CD4-positive, alpha-beta T cell treated with Interleukin-15 for 4 hours (primary cell): ENCODE data around the gene CRYBB3.
"Not testable (repeated sequence)": the region's sequence is repeated elsewhere in the genome, so short reads cannot be mapped to it uniquely, and the experiment has no call there.

Source experiments
- DNase-seq: peaks from one replicate; pipeline ENCODE4 v3.0.0-alpha.2; 2020; ENCODE audit warnings: low spot score

The CRYBB3 gene

GRCh38 chr22:25205847-25206246 lies 6.2 kb downstream of the CRYBB3 start:
- no peak for DNase-seq

GRCh38 chr22:25206998-25207397 lies 7.3 kb downstream of the CRYBB3 start:
- no peak for DNase-seq

GRCh38 chr22:25207553-25208157 lies 8.0 kb downstream of the CRYBB3 start:
- no peak for DNase-seq

- no peak for DNase-seq
These were observed 8.7 kb downstream of the CRYBB3 start for GRCh38 chr22:25208328-25208727.

GRCh38 chr22:25208743-25209505 lies 9.3 kb downstream of the CRYBB3 start:
- no peak for DNase-seq

- DNase-seq = no peak
These were observed 11.1 kb downstream of the CRYBB3 start for GRCh38 chr22:25210793-25211192.

GRCh38 chr22:25212337-25212736 lies 12.7 kb downstream of the CRYBB3 start:
- no peak for DNase-seq

GRCh38 chr22:25213221-25213620 lies 13.6 kb downstream of the CRYBB3 start:
- no peak for DNase-seq

- no peak for DNase-seq
These were observed 16.6 kb downstream of the CRYBB3 start for GRCh38 chr22:25216230-25216629.

GRCh38 chr22:25219211-25219689 lies 19.6 kb downstream of the CRYBB3 start, which contains the start of gene CRYBB2:
Gene CRYBB2, plus strand, starts transcription at chr22:25219639. Its CDS starts 1,791 bp downstream, at chr22:25221430.
- no peak for DNase-seq

- no peak for DNase-seq
These were observed 20.3 kb downstream of the CRYBB3 start for GRCh38 chr22:25219948-25220442.

- no peak for DNase-seq
These were observed 22.1 kb downstream of the CRYBB3 start for GRCh38 chr22:25221790-25222189.

- DNase-seq = no peak
These were observed 23.7 kb downstream of the CRYBB3 start for GRCh38 chr22:25223269-25223850.

- DNase-seq = no peak
These were observed 29.2 kb downstream of the CRYBB3 start for GRCh38 chr22:25228822-25229221.

GRCh38 chr22:25230760-25231159 lies 31.1 kb downstream of the CRYBB3 start:
- not testable (repeated sequence) for DNase-seq

- no peak for DNase-seq
These were observed 32.6 kb downstream of the CRYBB3 start for GRCh38 chr22:25232301-25232700.

- DNase-seq = not testable (repeated sequence)
These were observed 34.0 kb downstream of the CRYBB3 start for GRCh38 chr22:25233706-25234105.

GRCh38 chr22:25235547-25236290 lies 36.1 kb downstream of the CRYBB3 start:
- peak; percentile 17 for DNase-seq

GRCh38 chr22:25236417-25236816 lies 36.8 kb downstream of the CRYBB3 start:
- DNase-seq = no peak

- DNase-seq = no peak
These were observed 37.8 kb downstream of the CRYBB3 start for GRCh38 chr22:25237503-25237902.

- DNase-seq = not testable (repeated sequence)
These were observed 38.4 kb downstream of the CRYBB3 start for GRCh38 chr22:25238058-25238457.

GRCh38 chr22:25255169-25255568 lies 55.5 kb downstream of the CRYBB3 start:
- DNase-seq = not testable (repeated sequence)
